Pancreas (tissue), 10 donors: ENCODE results near the gene C11orf98. TPM values are rescaled to one million over a fixed set of nuclear protein-coding genes. Genes with fewer than 3 reads are reported as not detected.

Source experiments
- ATAC-seq, 4 donors: fragments of 200-7000 bp; cut with Tn5 transposase; one replicate each; pipeline versions ENCODE4 v1.8.0 to v1.9.1; 2020; ENCODE audit warnings: mild to moderate bottlenecking in 4 of 4, moderate library complexity in 4 of 4
- DNase-seq, 6 donors: peaks; one replicate each; pipeline ENCODE4 v3.0.0-alpha.2; 2020
- FAIRE-seq: peaks from 2 replicates; lab custom pipeline; 2012; peaks lifted over from hg19 to GRCh38; lab: Jason Lieb, UNC
- H3K27ac ChIP-seq, 4 donors: fragments of 200-600 bp; sonication (generic); 1 replicate in 3 of 4; 2 replicates in 1 of 4; pipeline versions ENCODE4 v1.5.0 to v1.8.0; 2020
- H3K27me3 ChIP-seq, 4 donors: fragments of 200-600 bp; one replicate each; pipeline ENCODE4 v1.8.0; 2021
- H3K36me3 ChIP-seq, 3 donors: fragments of 200-600 bp; sonication (generic) in 1 of 3; one replicate each; pipeline versions ENCODE4 v1.5.0 to v1.8.0; 2020 to 2021
- H3K4me1 ChIP-seq, 3 donors: fragments of 200-600 bp; one replicate each; pipeline ENCODE4 v1.8.0; 2021
- H3K4me3 ChIP-seq, 4 donors: fragments of 200-600 bp; sonication (generic) in 2 of 4; one replicate each; pipeline versions ENCODE4 v1.5.0 to v1.8.0; 2020 to 2021
- H3K9me3 ChIP-seq, 4 donors: fragments of 200-600 bp; one replicate each; pipeline ENCODE4 v1.8.0; 2021
- CTCF ChIP-seq, 4 donors: fragments of 200-600 bp; sonication (generic) in 3 of 4; IDR thresholded peaks; one replicate each; pipeline versions ENCODE4 v1.5.0 to v1.8.0; 2021; ENCODE audit warnings: antibody characterized with exemption in 4 of 4
- WGBS, 2 donors: extraction: QIAGEN DNeasy Blood & Tissue Kit; methylation state at CpG; one replicate each; pipeline ENCODE4 v1.1.7; 2013; 5-methylcytosine and 5-hydroxymethylcytosine counted together
- intact Hi-C, 3 donors: fragments of 100-400 bp; cut with DNase I; formaldehyde crosslinking; loops; one replicate each; pipeline versions ENCODE4 v1.11.1 to v1.14.2; 2022
- polyA plus RNA-seq, 2 donors: library from polyadenylated mRNA; stranded (reverse); fragments of 200-250 nt; gene quantifications; one replicate each; pipeline ENCODE4 v1.2.3, GENCODE V29; 2013
- total RNA-seq, 6 donors: library from RNA; stranded (reverse); fragmentation: NEBNext Ultra II Directional in 4 of 6; extraction: Animal tissue kit (Norgen Biotek cat#: 25700) in 4 of 6; gene quantifications; one replicate each; pipeline versions ENCODE4 v1.2.1 to v1.2.4, GENCODE V29; 2021 to 2023
- donor health status: healthy with polysubstance abuse.
- donor health status: DM: no; HTN: no; CAD: no; lungs with moderate emphysema.
- donor health status: DM: no; HTN: no; CAD: no.
- donor health status: control.
- donor health status: control.
- donor health status: Bipolar disorder and iron deficiency.
- donor health status: DM: yes; HTN: yes; CAD: no.
- donor health status: DM: no; HTN: no; CAD: no.
- donor health status: DM: no; HTN: no; CAD: no.
- donor health status: DM: yes; HTN: yes; CAD: no.

C11orf98 gene
- total and polyA plus RNA-seq, 8 donors: 13.2 to 70.8 (median 18.3) TPM

- intact Hi-C loops: no loop called here
- H3K4me3 ChIP-seq: peak overlapping the region; percentile 38 to 52 (median 42)
- H3K27ac ChIP-seq: peak overlapping the region; percentile 75 to 96 (median 88)
- DNase-seq (no peak), FAIRE-seq (no peak), ATAC-seq (no peak)
- no peaks in the 10 kb centered on the region for H3K27me3 ChIP-seq
- 73 to 79% methylated on average over 7 of the region's 7 CpGs for WGBS, 2 donors
- H3K36me3 ChIP-seq: no peaks in the 10 kb centered on the region
- no peak for TF ChIP-seq CTCF (IDR thresholded peaks at IDR 0.05)
- H3K4me1 ChIP-seq: peaks cover 44 to 67% (median 50%) of the 10 kb centered on the region in 3 donors
- no peaks in the 10 kb centered on the region for H3K9me3 ChIP-seq
These were observed 45.0 kb upstream of the C11orf98 start for GRCh38 chr11:62710001-62710345.

DNA sequence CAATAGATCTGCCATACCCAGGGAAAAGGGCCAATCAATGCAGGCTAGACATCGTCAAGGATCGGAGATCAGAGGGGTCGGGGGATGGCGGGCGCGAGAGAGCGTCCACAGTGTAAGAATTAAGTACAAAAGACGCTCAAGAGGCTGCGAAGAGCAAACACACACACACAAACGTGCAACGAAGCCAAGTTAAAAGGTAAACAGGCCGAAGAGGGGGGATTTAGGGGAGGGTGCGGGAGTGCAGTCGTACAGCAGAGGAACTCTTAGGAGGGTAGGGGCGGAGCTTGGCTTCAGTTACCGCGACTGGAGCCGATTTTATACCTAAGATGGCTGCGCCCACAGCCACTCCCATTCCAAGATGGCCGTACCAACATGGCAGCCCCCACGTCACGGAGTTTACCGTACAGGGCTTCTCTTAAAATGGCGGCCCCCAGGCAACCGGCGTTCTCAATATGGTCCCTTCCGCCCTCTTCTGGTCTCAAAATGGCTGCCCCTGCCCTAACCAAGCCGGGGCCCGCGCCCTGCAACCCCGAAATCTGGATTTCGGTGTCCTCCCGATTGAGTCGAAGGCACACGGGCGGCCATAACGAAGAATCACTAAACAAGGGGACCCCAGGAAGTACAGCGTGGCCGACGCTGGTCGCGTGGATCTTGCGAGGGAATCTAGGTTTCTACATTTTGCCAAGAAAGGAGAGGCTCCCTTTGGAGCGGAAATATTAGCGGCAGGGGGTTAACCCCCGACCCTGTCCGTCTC lies 44.4 kb upstream of the C11orf98 start:
- peak overlapping the region; percentile 38 to 52 (median 42) for H3K4me3 ChIP-seq
- 6 to 7% methylated on average over 46 to 47 of the region's 47 CpGs for WGBS, 2 donors
- no peaks in the 10 kb centered on the region for H3K27me3 ChIP-seq
- intact Hi-C loops: no loop called here
- peak; percentile 68 to 81 (median 76) for ATAC-seq
- peaks cover 43 to 67% (median 50%) of the 10 kb centered on the region in 3 donors for H3K4me1 ChIP-seq
- peak; percentile 88 to 98 (median 97) for DNase-seq
- TF ChIP-seq CTCF (IDR thresholded peaks at IDR 0.05): no peak
- H3K27ac ChIP-seq: peak overlapping the region; percentile 75 to 96 (median 88)
- no peaks in the 10 kb centered on the region for H3K36me3 ChIP-seq
- FAIRE-seq: no peak
- H3K9me3 ChIP-seq: no peaks in the 10 kb centered on the region

GRCh38 chr11:62708793-62709192 lies 43.8 kb upstream of the C11orf98 start:
- Histone ChIP-seq H3K4me3 (peak overlapping the region in 3 of 4 donors; percentile 39 to 52 (median 46)), H3K9me3 (no peaks in the 10 kb centered on the region), H3K36me3 (no peaks in the 10 kb centered on the region), H3K27me3 (no peaks in the 10 kb centered on the region), H3K4me1 (peaks cover 37 to 61% (median 44%) of the 10 kb centered on the region in 3 donors), H3K27ac (peak overlapping the region; percentile 75 to 96 (median 88))
- 5 to 7% methylated on average over 7 of the region's 7 CpGs for WGBS, 2 donors
- intact Hi-C loops: no loop called here
- FAIRE-seq: no peak
- TF ChIP-seq CTCF (IDR thresholded peaks at IDR 0.05): no peak
- peak in 5 of 6 donors; percentile 47 to 74 (median 52) for DNase-seq
- peak in 2 of 4 donors; percentile 3 to 5 for ATAC-seq

GRCh38 chr11:62708392-62708791 lies 43.4 kb upstream of the C11orf98 start:
- FAIRE-seq (no peak), DNase-seq (peak in 2 of 6 donors; percentile 29 to 37), ATAC-seq (no peak)
- no peaks in the 10 kb centered on the region for H3K27me3 ChIP-seq
- WGBS, 2 donors: 55 to 69% methylated on average over 4 to 5 of the region's 5 CpGs
- no peaks in the 10 kb centered on the region for H3K36me3 ChIP-seq
- H3K9me3 ChIP-seq: no peaks in the 10 kb centered on the region
- H3K4me1 ChIP-seq: peaks cover 33 to 57% (median 40%) of the 10 kb centered on the region in 3 donors
- TF ChIP-seq CTCF (IDR thresholded peaks at IDR 0.05): no peak
- H3K4me3 ChIP-seq: peak overlapping the region in 2 of 4 donors; percentile 46 to 52
- intact Hi-C loops: no loop called here
- H3K27ac ChIP-seq: peak overlapping the region; percentile 75 to 96 (median 88)
